IPS-18c (cell line): Measurements from ENCODE around the gene HYDIN.

Experiments
- H3K4me3 ChIP-seq: 2 replicates; pipeline ENCODE4 v1.7.0; 2013; ENCODE audit warnings: low read depth, mild to moderate bottlenecking, low read length, moderate library complexity; ENCODE audit not compliant: insufficient read depth
- H3K9me3 ChIP-seq: one replicate; pipeline ENCODE4 v1.6.1; 2013; ENCODE audit warnings: mild to moderate bottlenecking, low read length, moderate library complexity; ENCODE audit not compliant: control insufficient read depth, insufficient read depth

HYDIN gene

GRCh38 chr16:71242601-71243000 lies 12.1 kb upstream of the HYDIN start:
- Histone ChIP-seq H3K4me3 (no peak overlapping the region), H3K9me3 (no peaks in the 10 kb centered on the region)

GRCh38 chr16:71242036-71242435 lies 11.5 kb upstream of the HYDIN start:
- Histone ChIP-seq H3K9me3 (no peaks in the 10 kb centered on the region), H3K4me3 (no peak overlapping the region)

GRCh38 chr16:71229344-71229743 lies 1.2 kb downstream of the HYDIN start:
- Histone ChIP-seq H3K4me3 (no peak overlapping the region), H3K9me3 (peaks cover 13% of the 10 kb centered on the region)

- peaks cover 13% of the 10 kb centered on the region for H3K9me3 ChIP-seq
- no peak overlapping the region for H3K4me3 ChIP-seq
Measured at GRCh38 chr16:71226229-71227141, 4.0 kb downstream of the HYDIN start.

- Histone ChIP-seq H3K9me3 (peaks cover 13% of the 10 kb centered on the region), H3K4me3 (no peak overlapping the region)
Measured at GRCh38 chr16:71225145-71225544, 5.4 kb downstream of the HYDIN start.

- Histone ChIP-seq H3K4me3 (no peak overlapping the region), H3K9me3 (no peaks in the 10 kb centered on the region)
Measured at GRCh38 chr16:71218306-71218963, 12.1 kb downstream of the HYDIN start.

- no peaks in the 10 kb centered on the region for H3K9me3 ChIP-seq
- H3K4me3 ChIP-seq = no peak overlapping the region
Measured at GRCh38 chr16:71217506-71217905, 13.0 kb downstream of the HYDIN start.

- Histone ChIP-seq H3K9me3 (no peaks in the 10 kb centered on the region), H3K4me3 (no peak overlapping the region)
Measured at GRCh38 chr16:71216714-71217113, 13.8 kb downstream of the HYDIN start.

- Histone ChIP-seq H3K4me3 (no peak overlapping the region), H3K9me3 (no peaks in the 10 kb centered on the region)
Measured at GRCh38 chr16:71214746-71215381, 15.7 kb downstream of the HYDIN start.

- H3K4me3 ChIP-seq = no peak overlapping the region
Measured at GRCh38 chr16:71205482-71206131, 24.9 kb downstream of the HYDIN start.

GRCh38 chr16:71203631-71204030 lies 26.9 kb downstream of the HYDIN start:
- Histone ChIP-seq H3K4me3 (no peak overlapping the region), H3K9me3 (peaks cover 3% of the 10 kb centered on the region)

More at GRCh38 chr16:71205482-71206131, 24.9 kb downstream of the HYDIN start:
- H3K9me3 ChIP-seq = no peaks in the 10 kb centered on the region

- no peak overlapping the region for H3K4me3 ChIP-seq
- peaks cover 3% of the 10 kb centered on the region for H3K9me3 ChIP-seq
Measured at GRCh38 chr16:71201556-71201955, 29.0 kb downstream of the HYDIN start.

- Histone ChIP-seq H3K4me3 (no peak overlapping the region), H3K9me3 (peaks cover 3% of the 10 kb centered on the region)
Measured at GRCh38 chr16:71201054-71201453, 29.5 kb downstream of the HYDIN start.

GRCh38 chr16:71198408-71198807 lies 32.1 kb downstream of the HYDIN start:
- Histone ChIP-seq H3K9me3 (peaks cover 3% of the 10 kb centered on the region), H3K4me3 (no peak overlapping the region)

GRCh38 chr16:71192387-71192786 lies 38.1 kb downstream of the HYDIN start:
- no peak overlapping the region for H3K4me3 ChIP-seq
- H3K9me3 ChIP-seq = no peaks in the 10 kb centered on the region

GRCh38 chr16:71188956-71189712 lies 41.4 kb downstream of the HYDIN start:
- Histone ChIP-seq H3K4me3 (no peak overlapping the region), H3K9me3 (no peaks in the 10 kb centered on the region)

GRCh38 chr16:71185347-71185746 lies 45.2 kb downstream of the HYDIN start:
- H3K4me3 ChIP-seq = no peak overlapping the region
- no peaks in the 10 kb centered on the region for H3K9me3 ChIP-seq
